ENCODE measurements around the gene NKX6-2.
"Not testable (repeated sequence)": the region's sequence is repeated elsewhere in the genome, so short reads cannot be mapped to it uniquely, and the experiment has no call there.

The NKX6-2 gene

DNA sequence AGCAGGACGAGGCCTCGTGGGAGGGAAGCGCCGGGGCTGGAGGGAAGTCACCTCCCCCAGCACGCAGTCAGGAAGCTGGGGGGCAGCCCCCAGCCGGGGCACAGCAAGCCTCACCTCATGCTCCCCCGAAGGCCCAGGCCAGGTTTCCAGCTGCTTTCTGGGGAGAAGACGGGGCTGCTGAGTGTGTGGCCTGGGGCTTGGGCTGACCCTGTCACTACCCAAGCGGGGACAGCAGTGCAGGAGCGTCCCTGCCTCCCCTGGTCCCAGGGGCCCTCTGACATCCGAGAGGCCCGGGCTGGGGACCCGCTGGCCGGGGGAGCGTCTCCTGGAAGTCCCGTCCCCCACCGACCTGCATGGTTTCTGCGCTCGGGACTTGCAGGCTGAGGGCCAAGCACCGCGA lies 19.7 kb upstream of the NKX6-2 start:
- Histone ChIP-seq H3K4me1 (ENCODE audit: control insufficient read depth in 2 of 2, insufficient read depth in 2 of 2, low read length in 2 of 2) (no peaks in the 10 kb centered on the region), H3K36me3 (ENCODE audit: control insufficient read depth in 2 of 2, insufficient read depth in 2 of 2, low read length in 2 of 2) (no peaks in the 10 kb centered on the region), H3K4me3 (ENCODE audit: low read length in 2 of 2) (no peak overlapping the region), H3K27ac (ENCODE audit: low read depth in 2 of 2, low read length in 2 of 2) (no peak overlapping the region), H3K9me3 (ENCODE audit: control insufficient read depth in 2 of 2, low read length in 2 of 2) (peaks cover 0 to 2% of the 10 kb centered on the region in 2 donors), H3K27me3 (ENCODE audit: control insufficient read depth in 2 of 2, insufficient read depth in 2 of 2, low read length in 2 of 2) (no peaks in the 10 kb centered on the region), H3K9ac (ENCODE audit: low read depth in 1 of 2, low read length in 2 of 2) (no peak overlapping the region)

DNA sequence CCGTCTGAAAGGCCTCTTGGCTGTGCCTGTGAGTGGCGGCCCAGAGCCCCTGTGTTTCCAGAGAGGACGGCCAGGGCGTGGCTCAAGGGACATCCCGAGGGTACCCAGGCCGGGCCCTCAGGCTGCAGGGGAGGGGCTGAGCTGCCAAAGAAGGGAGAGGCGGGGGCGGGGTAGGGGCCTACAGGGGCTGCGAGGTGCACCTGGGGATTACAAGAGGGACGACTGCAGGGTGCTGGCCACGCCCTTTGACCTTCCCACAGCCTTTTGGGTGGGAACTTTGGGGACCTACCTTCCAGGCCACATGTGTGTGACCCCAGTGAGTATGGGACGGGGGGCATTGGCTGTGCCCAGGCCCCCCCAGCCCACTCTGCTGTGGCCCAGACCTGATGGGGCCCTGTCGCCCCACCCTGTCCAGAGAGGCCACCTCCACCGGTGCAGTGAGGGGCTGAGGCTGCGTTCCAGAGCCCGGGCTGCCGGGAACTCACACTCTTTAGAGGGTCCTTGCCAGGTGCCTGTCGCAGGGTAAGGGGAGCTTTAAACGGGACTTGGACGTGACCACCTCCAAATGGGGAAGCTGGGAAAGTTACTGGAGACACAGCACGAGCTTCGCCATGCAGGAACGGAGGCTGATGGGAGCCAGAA lies 19.0 kb upstream of the NKX6-2 start:
- H3K27ac ChIP-seq (ENCODE audit: low read depth in 2 of 2, low read length in 2 of 2) = no peak overlapping the region
- no peaks in the 10 kb centered on the region for H3K4me1 ChIP-seq (ENCODE audit: control insufficient read depth in 2 of 2, insufficient read depth in 2 of 2, low read length in 2 of 2)
- H3K9ac ChIP-seq (ENCODE audit: low read depth in 1 of 2, low read length in 2 of 2) = no peak overlapping the region
- H3K36me3 ChIP-seq (ENCODE audit: control insufficient read depth in 2 of 2, insufficient read depth in 2 of 2, low read length in 2 of 2) = no peaks in the 10 kb centered on the region
- H3K9me3 ChIP-seq (ENCODE audit: control insufficient read depth in 2 of 2, low read length in 2 of 2) = peaks cover 0 to 2% of the 10 kb centered on the region in 2 donors
- H3K27me3 ChIP-seq (ENCODE audit: control insufficient read depth in 2 of 2, insufficient read depth in 2 of 2, low read length in 2 of 2) = no peaks in the 10 kb centered on the region
- no peak overlapping the region for H3K4me3 ChIP-seq (ENCODE audit: low read length in 2 of 2)

DNA sequence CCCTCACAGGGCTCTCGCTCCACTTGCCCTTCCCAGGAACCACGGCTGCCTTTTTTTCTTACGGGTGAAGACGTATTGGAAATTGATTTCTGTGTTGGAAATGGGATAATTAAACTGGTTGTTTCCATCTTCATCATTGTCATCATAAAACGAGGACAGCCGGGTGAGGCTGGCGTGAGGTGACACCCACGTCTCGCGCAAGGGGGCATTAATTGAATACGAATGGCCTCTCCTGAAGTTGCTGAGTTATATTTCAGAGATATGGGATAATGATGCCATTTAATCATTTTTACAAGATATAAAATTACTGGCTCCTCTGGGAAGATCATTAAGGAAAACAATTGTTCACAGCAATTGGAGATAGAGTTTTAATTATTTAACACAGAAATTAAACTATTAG lies 18.3 kb upstream of the NKX6-2 start:
- Histone ChIP-seq H3K4me1 (ENCODE audit: control insufficient read depth in 2 of 2, insufficient read depth in 2 of 2, low read length in 2 of 2) (no peaks in the 10 kb centered on the region), H3K27ac (ENCODE audit: low read depth in 2 of 2, low read length in 2 of 2) (no peak overlapping the region), H3K9me3 (ENCODE audit: control insufficient read depth in 2 of 2, low read length in 2 of 2) (peaks cover 0 to 2% of the 10 kb centered on the region in 2 donors), H3K36me3 (ENCODE audit: control insufficient read depth in 2 of 2, insufficient read depth in 2 of 2, low read length in 2 of 2) (no peaks in the 10 kb centered on the region), H3K4me3 (ENCODE audit: low read length in 2 of 2) (no peak overlapping the region), H3K9ac (ENCODE audit: low read depth in 1 of 2, low read length in 2 of 2) (no peak overlapping the region), H3K27me3 (ENCODE audit: control insufficient read depth in 2 of 2, insufficient read depth in 2 of 2, low read length in 2 of 2) (no peaks in the 10 kb centered on the region)

DNA sequence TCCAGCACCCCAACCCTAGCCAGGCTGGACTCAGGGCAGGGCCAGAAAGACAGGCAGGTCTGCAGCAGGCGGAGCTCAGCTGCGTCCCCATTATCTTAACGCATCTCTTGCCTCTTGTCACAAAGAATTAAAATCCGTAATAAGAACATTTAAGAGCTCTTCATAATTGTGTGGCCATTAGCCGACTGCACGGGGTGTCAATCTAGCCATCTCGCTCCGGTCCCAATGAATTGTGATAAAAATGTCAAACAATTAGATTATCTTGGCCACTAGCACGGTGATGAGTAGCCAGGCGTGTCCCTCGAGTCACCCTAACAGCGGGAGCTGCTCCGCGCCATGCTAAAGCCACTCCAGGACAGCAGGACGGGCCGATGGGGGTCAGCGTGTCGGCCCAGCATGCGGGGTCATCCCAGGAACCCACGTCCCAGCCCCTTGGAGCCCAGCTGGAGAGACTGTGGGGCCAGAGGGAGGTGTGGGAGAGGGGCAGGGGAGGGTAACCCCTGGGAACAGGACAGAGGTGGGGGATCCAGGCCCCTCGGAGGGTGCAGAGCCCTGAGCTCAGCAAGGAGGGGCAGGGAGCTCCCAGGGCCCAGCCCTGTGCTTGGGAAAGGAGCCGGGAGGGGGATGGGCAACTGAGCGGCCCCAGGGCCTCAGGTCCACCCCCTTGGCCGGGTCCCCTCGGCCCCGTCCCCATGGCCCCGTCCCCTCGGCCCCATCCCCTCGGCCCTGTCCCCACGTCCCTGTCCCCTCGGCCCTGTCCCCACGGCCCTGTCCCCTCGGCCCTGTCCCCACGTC lies 17.7 kb upstream of the NKX6-2 start:
- Histone ChIP-seq H3K9ac (ENCODE audit: low read depth in 1 of 2, low read length in 2 of 2) (no peak overlapping the region), H3K4me1 (ENCODE audit: control insufficient read depth in 2 of 2, insufficient read depth in 2 of 2, low read length in 2 of 2) (no peaks in the 10 kb centered on the region), H3K9me3 (ENCODE audit: control insufficient read depth in 2 of 2, low read length in 2 of 2) (peaks cover 0 to 2% of the 10 kb centered on the region in 2 donors), H3K27ac (ENCODE audit: low read depth in 2 of 2, low read length in 2 of 2) (no peak overlapping the region), H3K4me3 (ENCODE audit: low read length in 2 of 2) (no peak overlapping the region), H3K36me3 (ENCODE audit: control insufficient read depth in 2 of 2, insufficient read depth in 2 of 2, low read length in 2 of 2) (no peaks in the 10 kb centered on the region), H3K27me3 (ENCODE audit: control insufficient read depth in 2 of 2, insufficient read depth in 2 of 2, low read length in 2 of 2) (no peaks in the 10 kb centered on the region)

DNA sequence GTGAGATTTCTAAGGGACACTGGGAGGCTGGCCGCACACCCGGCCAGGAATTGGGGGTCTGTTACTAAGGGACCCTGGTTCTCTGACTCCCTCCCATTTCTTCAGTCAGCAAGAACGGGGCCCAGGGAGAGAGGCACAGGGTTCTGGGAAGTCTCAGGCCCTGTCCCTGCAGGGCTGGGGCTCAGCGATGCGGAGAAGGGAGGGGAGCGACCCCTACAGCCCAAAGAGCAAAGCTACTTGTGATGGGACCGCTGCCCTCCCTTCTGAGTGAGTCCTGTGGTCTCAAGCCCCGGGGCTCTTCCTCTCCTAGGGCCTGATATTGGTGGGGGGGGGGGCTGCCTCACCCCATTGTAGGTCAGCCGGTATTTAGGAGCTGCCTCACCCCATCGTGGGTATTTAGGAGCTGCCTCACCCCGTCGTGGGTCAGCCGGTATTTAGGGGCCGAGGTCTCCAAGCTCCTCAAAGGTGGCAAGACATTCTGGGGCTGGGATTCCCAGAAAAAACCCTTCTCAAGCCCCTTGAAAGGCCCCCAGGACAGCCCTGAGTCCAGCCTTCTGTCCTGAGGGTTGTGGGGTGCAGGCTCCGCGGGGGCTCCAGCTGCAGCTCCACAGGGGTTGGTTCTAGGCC lies 16.9 kb upstream of the NKX6-2 start:
- Histone ChIP-seq H3K4me1 (ENCODE audit: control insufficient read depth in 2 of 2, insufficient read depth in 2 of 2, low read length in 2 of 2) (no peaks in the 10 kb centered on the region), H3K36me3 (ENCODE audit: control insufficient read depth in 2 of 2, insufficient read depth in 2 of 2, low read length in 2 of 2) (no peaks in the 10 kb centered on the region), H3K27ac (ENCODE audit: low read depth in 2 of 2, low read length in 2 of 2) (no peak overlapping the region), H3K4me3 (ENCODE audit: low read length in 2 of 2) (no peak overlapping the region), H3K9me3 (ENCODE audit: control insufficient read depth in 2 of 2, low read length in 2 of 2) (peaks cover 0 to 2% of the 10 kb centered on the region in 2 donors), H3K27me3 (ENCODE audit: control insufficient read depth in 2 of 2, insufficient read depth in 2 of 2, low read length in 2 of 2) (no peaks in the 10 kb centered on the region), H3K9ac (ENCODE audit: low read depth in 1 of 2, low read length in 2 of 2) (no peak overlapping the region)

DNA sequence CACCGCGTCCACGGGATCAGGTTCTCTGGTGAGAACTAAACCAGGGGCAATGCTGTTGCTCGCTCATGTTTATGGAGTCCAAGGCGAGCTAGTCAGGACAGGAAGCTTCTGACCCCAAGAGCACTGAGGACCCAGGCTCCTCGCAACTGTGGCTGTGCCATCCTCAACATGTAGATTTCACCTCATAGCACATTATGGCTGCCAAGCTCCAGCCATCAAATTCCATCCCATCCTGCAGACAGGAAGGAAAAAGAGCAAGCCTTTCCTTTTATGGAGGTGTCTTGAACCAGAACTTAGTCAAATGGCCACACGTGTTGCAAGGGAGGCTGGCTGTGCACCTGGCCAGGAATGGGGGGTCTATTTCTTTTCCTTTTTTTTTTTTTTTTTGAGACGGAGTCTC lies 16.1 kb upstream of the NKX6-2 start:
- Histone ChIP-seq H3K27ac (ENCODE audit: low read depth in 2 of 2, low read length in 2 of 2) (no peak overlapping the region), H3K9me3 (ENCODE audit: control insufficient read depth in 2 of 2, low read length in 2 of 2) (peaks cover 0 to 2% of the 10 kb centered on the region in 2 donors), H3K4me1 (ENCODE audit: control insufficient read depth in 2 of 2, insufficient read depth in 2 of 2, low read length in 2 of 2) (no peaks in the 10 kb centered on the region), H3K4me3 (ENCODE audit: low read length in 2 of 2) (no peak overlapping the region), H3K36me3 (ENCODE audit: control insufficient read depth in 2 of 2, insufficient read depth in 2 of 2, low read length in 2 of 2) (no peaks in the 10 kb centered on the region), H3K27me3 (ENCODE audit: control insufficient read depth in 2 of 2, insufficient read depth in 2 of 2, low read length in 2 of 2) (no peaks in the 10 kb centered on the region), H3K9ac (ENCODE audit: low read depth in 1 of 2, low read length in 2 of 2) (no peak overlapping the region)

DNA sequence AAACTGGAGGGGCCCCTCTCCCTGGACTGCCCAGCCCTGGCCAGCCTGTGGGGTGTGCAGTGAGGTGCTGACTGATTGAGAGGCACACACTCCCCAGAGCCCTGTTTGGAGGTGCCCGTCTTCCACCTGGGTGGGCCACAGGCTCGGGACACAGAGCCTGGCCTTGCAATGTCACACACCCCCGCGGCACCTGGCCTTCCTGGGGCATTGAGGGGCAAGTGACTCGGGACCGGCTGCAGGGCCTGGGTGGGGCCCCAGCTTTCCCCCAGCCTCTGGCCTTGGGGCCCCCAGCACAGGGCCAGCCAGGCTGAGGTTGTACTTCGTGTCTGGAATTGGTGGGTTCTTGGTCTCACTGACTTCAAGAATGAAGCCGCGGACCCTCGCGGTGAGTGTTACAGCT lies 13.9 kb upstream of the NKX6-2 start:
- H3K9me3 ChIP-seq (ENCODE audit: control insufficient read depth in 2 of 2, low read length in 2 of 2) = peaks cover 0 to 2% of the 10 kb centered on the region in 2 donors
- no peak overlapping the region for H3K9ac ChIP-seq (ENCODE audit: low read depth in 1 of 2, low read length in 2 of 2)

DNA sequence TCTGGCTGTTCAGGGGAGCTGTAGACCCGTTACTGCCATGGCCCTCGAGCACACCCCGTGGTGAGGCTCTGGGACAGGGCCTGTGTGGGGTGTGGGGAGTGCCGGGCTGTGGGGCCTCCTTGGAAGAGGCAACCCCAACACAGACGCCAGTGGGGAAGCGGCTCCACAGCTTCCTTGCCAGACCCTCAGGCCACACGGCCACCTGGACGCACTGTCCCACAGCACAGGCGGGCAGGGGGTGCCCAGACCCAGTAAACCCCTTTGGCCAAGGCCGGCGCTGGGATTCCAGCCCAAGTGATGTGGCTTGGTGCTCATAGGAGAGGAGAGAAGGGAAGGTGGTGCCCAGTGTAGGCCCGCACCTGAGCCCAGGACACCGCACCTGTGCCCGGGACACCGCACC lies 12.9 kb upstream of the NKX6-2 start:
- H3K9ac ChIP-seq (ENCODE audit: low read depth in 1 of 2, low read length in 2 of 2) = no peak overlapping the region
- no peaks in the 10 kb centered on the region for H3K27me3 ChIP-seq (ENCODE audit: control insufficient read depth in 2 of 2, insufficient read depth in 2 of 2, low read length in 2 of 2)
- H3K27ac ChIP-seq (ENCODE audit: low read depth in 2 of 2, low read length in 2 of 2) = no peak overlapping the region
- no peaks in the 10 kb centered on the region for H3K36me3 ChIP-seq (ENCODE audit: control insufficient read depth in 2 of 2, insufficient read depth in 2 of 2, low read length in 2 of 2)
- peaks cover 0 to 2% of the 10 kb centered on the region in 2 donors for H3K9me3 ChIP-seq (ENCODE audit: control insufficient read depth in 2 of 2, low read length in 2 of 2)
- H3K4me3 ChIP-seq (ENCODE audit: low read length in 2 of 2) = no peak overlapping the region
- H3K4me1 ChIP-seq (ENCODE audit: control insufficient read depth in 2 of 2, insufficient read depth in 2 of 2, low read length in 2 of 2) = no peaks in the 10 kb centered on the region

More for the DNA sequence above, 13.9 kb upstream of the NKX6-2 start:
- Histone ChIP-seq H3K36me3 (ENCODE audit: control insufficient read depth in 2 of 2, insufficient read depth in 2 of 2, low read length in 2 of 2) (no peaks in the 10 kb centered on the region), H3K4me1 (ENCODE audit: control insufficient read depth in 2 of 2, insufficient read depth in 2 of 2, low read length in 2 of 2) (no peaks in the 10 kb centered on the region), H3K27ac (ENCODE audit: low read depth in 2 of 2, low read length in 2 of 2) (no peak overlapping the region), H3K4me3 (ENCODE audit: low read length in 2 of 2) (no peak overlapping the region), H3K27me3 (ENCODE audit: control insufficient read depth in 2 of 2, insufficient read depth in 2 of 2, low read length in 2 of 2) (no peaks in the 10 kb centered on the region)

DNA sequence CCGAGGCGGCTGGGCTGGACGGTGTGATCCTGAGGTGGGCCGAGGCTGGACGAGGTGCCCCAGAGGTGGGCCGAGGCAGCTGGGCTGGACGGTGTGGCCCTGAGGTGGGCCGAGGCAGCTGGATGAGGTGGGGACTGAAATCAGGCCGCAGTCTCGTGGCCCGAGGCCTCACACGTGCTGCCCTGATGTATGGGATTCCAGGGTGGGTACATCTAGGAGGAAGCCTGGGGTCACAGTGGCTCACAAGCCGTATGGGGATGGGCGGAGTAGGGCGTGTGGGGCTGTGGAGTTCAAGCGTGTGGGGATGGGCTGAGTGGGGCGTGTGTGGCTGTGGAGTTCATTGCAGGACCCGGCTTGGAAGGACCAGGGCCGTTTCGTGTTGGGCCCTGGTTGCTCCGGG lies 12.5 kb upstream of the NKX6-2 start:
- Histone ChIP-seq H3K4me3 (ENCODE audit: low read length in 2 of 2) (no peak overlapping the region), H3K4me1 (ENCODE audit: control insufficient read depth in 2 of 2, insufficient read depth in 2 of 2, low read length in 2 of 2) (no peaks in the 10 kb centered on the region), H3K27me3 (ENCODE audit: control insufficient read depth in 2 of 2, insufficient read depth in 2 of 2, low read length in 2 of 2) (no peaks in the 10 kb centered on the region), H3K9me3 (ENCODE audit: control insufficient read depth in 2 of 2, low read length in 2 of 2) (peaks cover 0 to 2% of the 10 kb centered on the region in 2 donors), H3K9ac (ENCODE audit: low read depth in 1 of 2, low read length in 2 of 2) (no peak overlapping the region), H3K36me3 (ENCODE audit: control insufficient read depth in 2 of 2, insufficient read depth in 2 of 2, low read length in 2 of 2) (no peaks in the 10 kb centered on the region), H3K27ac (ENCODE audit: low read depth in 2 of 2, low read length in 2 of 2) (no peak overlapping the region)

DNA sequence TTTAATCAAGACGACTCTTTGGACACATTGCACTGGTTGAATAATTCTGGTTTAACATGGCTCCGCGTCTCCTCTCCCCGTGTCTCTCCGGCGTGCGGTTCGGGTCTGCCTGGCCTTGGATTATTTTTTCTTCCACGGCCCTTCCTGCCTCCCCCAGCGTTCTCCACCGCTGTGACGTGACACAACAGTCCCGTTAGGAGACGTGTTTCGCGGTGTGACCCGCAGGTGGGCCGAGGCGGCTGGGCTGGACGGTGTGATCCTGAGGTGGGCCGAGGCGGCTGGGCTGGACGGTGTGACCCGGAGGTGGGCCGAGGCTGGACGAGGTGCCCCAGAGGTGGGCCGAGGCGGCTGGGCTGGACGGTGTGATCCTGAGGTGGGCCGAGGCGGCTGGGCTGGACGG lies 12.0 kb upstream of the NKX6-2 start:
- H3K4me3 ChIP-seq (ENCODE audit: low read length in 2 of 2); H3K27ac ChIP-seq (ENCODE audit: low read depth in 2 of 2, low read length in 2 of 2); H3K9me3 ChIP-seq (ENCODE audit: control insufficient read depth in 2 of 2, low read length in 2 of 2); H3K27me3 ChIP-seq (ENCODE audit: control insufficient read depth in 2 of 2, insufficient read depth in 2 of 2, low read length in 2 of 2); H3K36me3 ChIP-seq (ENCODE audit: control insufficient read depth in 2 of 2, insufficient read depth in 2 of 2, low read length in 2 of 2); H3K9ac ChIP-seq (ENCODE audit: low read depth in 1 of 2, low read length in 2 of 2); H3K4me1 ChIP-seq (ENCODE audit: control insufficient read depth in 2 of 2, insufficient read depth in 2 of 2, low read length in 2 of 2): not testable (repeated sequence)
